Measurements from ENCODE around the gene FNBP1L. TPM values are rescaled to one million over a fixed set of nuclear protein-coding genes. Genes with fewer than 3 reads are reported as not detected.

The FNBP1L gene
- total RNA-seq, 1 experiment from 2014 or later: 31.8 TPM

GRCh38 chr1:93554883-93555872 is 107.3 kb downstream of the FNBP1L start:
- peak overlapping the region; percentile 20 for H3K4me3 Mint-ChIP-seq (ENCODE audit: unreplicated experiment)
- H3K27ac Mint-ChIP-seq (ENCODE audit: low read depth, unreplicated experiment): peak overlapping the region; percentile 71
- no peak for DNase-seq (ENCODE audit: unreplicated experiment)
- ChIA-PET POLR2A (interaction anchor here (0.6 to 4.7 kb wide), 16 partner anchors 8 to 461 kb away, joined by 3 to 47 read pairs (median 4); partner anchors contain the start of gene FNBP1L), CTCF (interaction anchor here (0.6 to 1.2 kb wide), 7 partner anchors 10 to 289 kb away, joined by 3 to 4 read pairs (median 3); no protein-coding TSS in a partner anchor)
- TF ChIP-seq CTCF (IDR thresholded peaks at IDR 0.05; ENCODE audit: unreplicated experiment): no peak
- intact Hi-C loops (cut with micrococcal nuclease): loop anchor here (1.0 kb wide), 1 partner anchor 106 kb away; no protein-coding TSS in a partner anchor
- peaks cover 53% of the 10 kb centered on the region for H3K4me1 Mint-ChIP-seq (ENCODE audit: insufficient read depth, unreplicated experiment)
- no TSS peak for BruUV-seq (replicated peaks)
- H3K9me3 Mint-ChIP-seq (ENCODE audit: unreplicated experiment): no peaks in the 10 kb centered on the region
- H3K27me3 Mint-ChIP-seq (ENCODE audit: insufficient read depth, unreplicated experiment): no peaks in the 10 kb centered on the region
- peaks cover 65% of the 10 kb centered on the region for H3K36me3 Mint-ChIP-seq (ENCODE audit: insufficient read depth, unreplicated experiment)

- Mint-ChIP-seq H3K36me3 (ENCODE audit: insufficient read depth, unreplicated experiment) (peaks cover 69% of the 10 kb centered on the region), H3K27ac (ENCODE audit: low read depth, unreplicated experiment) (peak overlapping the region; percentile 44), H3K4me1 (ENCODE audit: insufficient read depth, unreplicated experiment) (peaks cover 53% of the 10 kb centered on the region), H3K4me3 (ENCODE audit: unreplicated experiment) (no peak overlapping the region), H3K27me3 (ENCODE audit: insufficient read depth, unreplicated experiment) (no peaks in the 10 kb centered on the region), H3K9me3 (ENCODE audit: unreplicated experiment) (no peaks in the 10 kb centered on the region)
- CTCF ChIA-PET: no interaction called here
- no peak for TF ChIP-seq CTCF (IDR thresholded peaks at IDR 0.05; ENCODE audit: unreplicated experiment)
- no TSS peak for BruUV-seq (replicated peaks)
- peak; percentile 40 for DNase-seq (ENCODE audit: unreplicated experiment)
- intact Hi-C loops (cut with micrococcal nuclease): no loop called here
- POLR2A ChIA-PET: interaction anchor here (0.6 to 2.1 kb wide), 5 partner anchors 9 to 462 kb away, joined by 3 to 7 read pairs (median 4); no protein-coding TSS in a partner anchor
Measured at GRCh38 chr1:93556291-93556690, 108.4 kb downstream of the FNBP1L start.

- POLR2A ChIA-PET: no interaction called here
- Mint-ChIP-seq H3K4me3 (ENCODE audit: unreplicated experiment) (no peak overlapping the region), H3K9me3 (ENCODE audit: unreplicated experiment) (no peaks in the 10 kb centered on the region), H3K36me3 (ENCODE audit: insufficient read depth, unreplicated experiment) (peaks cover 81% of the 10 kb centered on the region), H3K27ac (ENCODE audit: low read depth, unreplicated experiment) (no peak overlapping the region), H3K4me1 (ENCODE audit: insufficient read depth, unreplicated experiment) (peaks cover 29% of the 10 kb centered on the region), H3K27me3 (ENCODE audit: insufficient read depth, unreplicated experiment) (no peaks in the 10 kb centered on the region)
- CTCF ChIA-PET: interaction anchor here (0.6 kb wide), 1 partner anchor 62 kb away, joined by 4 read pairs; no protein-coding TSS in a partner anchor
- no peak for DNase-seq (ENCODE audit: unreplicated experiment)
- BruUV-seq (replicated peaks): no TSS peak
- no peak for TF ChIP-seq CTCF (IDR thresholded peaks at IDR 0.05; ENCODE audit: unreplicated experiment)
- intact Hi-C loops (cut with micrococcal nuclease): no loop called here
Measured at GRCh38 chr1:93559045-93559444, 111.1 kb downstream of the FNBP1L start.

- Mint-ChIP-seq H3K4me3 (ENCODE audit: unreplicated experiment) (no peak overlapping the region), H3K27me3 (ENCODE audit: insufficient read depth, unreplicated experiment) (no peaks in the 10 kb centered on the region), H3K9me3 (ENCODE audit: unreplicated experiment) (no peaks in the 10 kb centered on the region), H3K27ac (ENCODE audit: low read depth, unreplicated experiment) (no peak overlapping the region), H3K36me3 (ENCODE audit: insufficient read depth, unreplicated experiment) (peaks cover 88% of the 10 kb centered on the region), H3K4me1 (ENCODE audit: insufficient read depth, unreplicated experiment) (peaks cover 22% of the 10 kb centered on the region)
- POLR2A ChIA-PET: no interaction called here
- DNase-seq (ENCODE audit: unreplicated experiment): no peak
- no peak for TF ChIP-seq CTCF (IDR thresholded peaks at IDR 0.05; ENCODE audit: unreplicated experiment)
- CTCF ChIA-PET: interaction anchor here (0.6 kb wide), 1 partner anchor 61 kb away, joined by 4 read pairs; no protein-coding TSS in a partner anchor
- no TSS peak for BruUV-seq (replicated peaks)
- intact Hi-C loops (cut with micrococcal nuclease): loop anchor here (10.0 kb wide), 1 partner anchor 255 kb away; no protein-coding TSS in a partner anchor
Measured at GRCh38 chr1:93559695-93560094, 111.8 kb downstream of the FNBP1L start.

Measured in MCF 10A (cell line).